ENCODE data around the gene ZSWIM4.
A peak's percentile ranks its signal among the peaks of the same experiment; 100 is the strongest.

The ZSWIM4 gene

GRCh38 chr19:13806728-13807127 lies 11.5 kb downstream of the ZSWIM4 start:
- no peak for DNase-seq

GRCh38 chr19:13807421-13808021 lies 12.3 kb downstream of the ZSWIM4 start:
- DNase-seq: no peak

GRCh38 chr19:13808856-13809255 lies 13.6 kb downstream of the ZSWIM4 start:
- no peak for DNase-seq

- DNase-seq: no peak
Measured at GRCh38 chr19:13812544-13812943, 17.3 kb downstream of the ZSWIM4 start.

- no peak for DNase-seq
Measured at GRCh38 chr19:13813147-13813546, 17.9 kb downstream of the ZSWIM4 start.

GRCh38 chr19:13814550-13814949 lies 19.3 kb downstream of the ZSWIM4 start:
- DNase-seq: no peak

GRCh38 chr19:13817018-13817614 lies 21.9 kb downstream of the ZSWIM4 start:
- no peak for DNase-seq

- DNase-seq: peak in 3 of 56 donors; percentile 11 to 58 (median 18)
Measured at GRCh38 chr19:13817615-13818371, 22.6 kb downstream of the ZSWIM4 start.

- no peak for DNase-seq
Measured at GRCh38 chr19:13819238-13819637, 24.0 kb downstream of the ZSWIM4 start.

- DNase-seq: no peak
Measured at GRCh38 chr19:13821292-13821691, 26.0 kb downstream of the ZSWIM4 start.

GRCh38 chr19:13823256-13823655 lies 28.0 kb downstream of the ZSWIM4 start:
- peak in 4 of 56 donors; percentile 5 to 37 (median 10) for DNase-seq

- DNase-seq: no peak
Measured at GRCh38 chr19:13823901-13824300, 28.7 kb downstream of the ZSWIM4 start.

GRCh38 chr19:13824703-13825102 lies 29.5 kb downstream of the ZSWIM4 start:
- DNase-seq: no peak

GRCh38 chr19:13825489-13826441 lies 30.5 kb downstream of the ZSWIM4 start:
- peak in 1 of 56 donors; percentile 27 for DNase-seq

GRCh38 chr19:13826652-13827235 lies 31.5 kb downstream of the ZSWIM4 start:
- no peak for DNase-seq

- DNase-seq: no peak
Measured at GRCh38 chr19:13827656-13828055, 32.4 kb downstream of the ZSWIM4 start.

- no peak for DNase-seq
Measured at GRCh38 chr19:13830114-13830740, 35.0 kb downstream of the ZSWIM4 start.

- no peak for DNase-seq
Measured at GRCh38 chr19:13830741-13831536, 35.7 kb downstream of the ZSWIM4 start.

All from nucleus accumbens (tissue), 56 donors.